WERI-Rb-1 (cell line): Measurements from ENCODE around the gene CCDC13.

Experiments
- DNase-seq: peaks from one replicate; pipeline ENCODE4 v3.0.0-alpha.2; 2020
- H3K27ac ChIP-seq: fragments of 250-450 bp; sonication (Bioruptor Pico); 2 replicates; pipeline ENCODE4 v1.5.1; 2020; ENCODE audit warnings: mild to moderate bottlenecking, moderate library complexity
- H3K27me3 ChIP-seq: fragments of 250-450 bp; sonication (Bioruptor Pico); 2 replicates; pipeline ENCODE4 v1.5.1; 2021; ENCODE audit warnings: mild to moderate bottlenecking, low read depth, moderate library complexity; ENCODE audit not compliant: insufficient read depth, severe bottlenecking
- H3K36me3 ChIP-seq: fragments of 250-450 bp; sonication (Bioruptor Pico); 2 replicates; pipeline ENCODE4 v1.5.1; 2020; ENCODE audit warnings: mild to moderate bottlenecking, moderate library complexity
- H3K4me3 ChIP-seq: 2 replicates; pipeline ENCODE4 v1.5.1; 2011; ENCODE audit warnings: low read depth, mild to moderate bottlenecking, control low read depth, low read length
- H3K9me3 ChIP-seq: fragments of 250-450 bp; sonication (Bioruptor Pico); 2 replicates; pipeline ENCODE4 v1.5.1; 2021; ENCODE audit warnings: mild to moderate bottlenecking, moderate library complexity; ENCODE audit not compliant: severe bottlenecking
- TF ChIP-seq, protein P1 (sequence below): IDR thresholded peaks from 2 replicates; pipeline ENCODE4 v1.5.1; 2011; ENCODE audit warnings: low read depth, mild to moderate bottlenecking, control low read depth, inconsistent platforms, low read length

Gene CCDC13

GRCh38 chr3:42756681-42757213 lies 16.3 kb downstream of the CCDC13 start:
- no peak overlapping the region for H3K27ac ChIP-seq
- no peak for DNase-seq
- TF ChIP-seq, protein P1, sequence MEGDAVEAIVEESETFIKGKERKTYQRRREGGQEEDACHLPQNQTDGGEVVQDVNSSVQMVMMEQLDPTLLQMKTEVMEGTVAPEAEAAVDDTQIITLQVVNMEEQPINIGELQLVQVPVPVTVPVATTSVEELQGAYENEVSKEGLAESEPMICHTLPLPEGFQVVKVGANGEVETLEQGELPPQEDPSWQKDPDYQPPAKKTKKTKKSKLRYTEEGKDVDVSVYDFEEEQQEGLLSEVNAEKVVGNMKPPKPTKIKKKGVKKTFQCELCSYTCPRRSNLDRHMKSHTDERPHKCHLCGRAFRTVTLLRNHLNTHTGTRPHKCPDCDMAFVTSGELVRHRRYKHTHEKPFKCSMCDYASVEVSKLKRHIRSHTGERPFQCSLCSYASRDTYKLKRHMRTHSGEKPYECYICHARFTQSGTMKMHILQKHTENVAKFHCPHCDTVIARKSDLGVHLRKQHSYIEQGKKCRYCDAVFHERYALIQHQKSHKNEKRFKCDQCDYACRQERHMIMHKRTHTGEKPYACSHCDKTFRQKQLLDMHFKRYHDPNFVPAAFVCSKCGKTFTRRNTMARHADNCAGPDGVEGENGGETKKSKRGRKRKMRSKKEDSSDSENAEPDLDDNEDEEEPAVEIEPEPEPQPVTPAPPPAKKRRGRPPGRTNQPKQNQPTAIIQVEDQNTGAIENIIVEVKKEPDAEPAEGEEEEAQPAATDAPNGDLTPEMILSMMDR: no peak
- no peaks in the 10 kb centered on the region for H3K9me3 ChIP-seq
- H3K27me3 ChIP-seq: no peaks in the 10 kb centered on the region
- H3K36me3 ChIP-seq: no peaks in the 10 kb centered on the region
- H3K4me3 ChIP-seq: no peak overlapping the region

DNA sequence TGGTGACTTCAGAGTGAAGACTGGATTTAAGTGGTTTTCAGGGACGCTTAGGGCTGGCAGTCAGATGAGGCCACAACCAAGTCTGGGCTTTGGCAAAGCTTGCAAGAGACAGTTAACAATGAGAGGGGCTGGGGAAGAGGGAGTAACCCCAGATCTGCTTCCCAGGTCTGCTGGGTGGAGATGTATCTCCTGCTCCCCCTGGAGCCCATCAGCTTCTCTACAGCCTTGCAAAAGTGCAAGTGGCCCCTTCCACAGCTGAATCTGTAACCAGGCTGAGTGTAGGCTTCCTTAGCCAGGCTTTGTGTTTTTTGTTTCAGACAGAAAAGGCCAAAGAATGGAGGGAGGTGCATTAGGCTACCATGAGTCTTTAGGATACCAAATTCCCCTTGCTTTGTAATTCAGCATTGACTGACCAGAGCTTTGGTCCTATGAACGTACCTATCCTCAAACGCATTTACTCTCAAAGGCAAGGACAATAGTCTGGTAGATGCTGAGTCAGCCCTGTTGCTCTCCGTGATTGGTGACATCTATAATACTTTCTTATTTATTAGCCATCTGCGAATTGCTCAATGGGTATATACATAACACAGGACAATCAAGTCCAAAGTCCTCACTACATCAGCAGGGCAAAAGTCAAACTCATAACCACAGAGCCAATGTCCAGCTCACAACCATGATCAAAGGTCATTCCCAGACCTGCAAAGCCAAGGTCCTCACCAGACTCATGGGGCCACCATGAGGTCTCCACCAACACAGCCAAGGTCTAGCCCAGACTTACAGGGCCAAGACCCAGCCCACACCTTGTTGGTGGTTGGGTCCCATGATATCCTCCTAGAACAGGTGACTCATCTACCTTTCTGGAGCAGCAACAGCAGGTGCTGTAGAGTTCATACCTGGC lies 17.1 kb downstream of the CCDC13 start:
- H3K27ac ChIP-seq: no peak overlapping the region
- TF ChIP-seq, protein P1: peak; percentile 90
- H3K36me3 ChIP-seq: no peaks in the 10 kb centered on the region
- H3K4me3 ChIP-seq: no peak overlapping the region
- peak; percentile 55 for DNase-seq
- no peaks in the 10 kb centered on the region for H3K27me3 ChIP-seq
- H3K9me3 ChIP-seq: no peaks in the 10 kb centered on the region

GRCh38 chr3:42753757-42754156 lies 19.3 kb downstream of the CCDC13 start:
- no peaks in the 10 kb centered on the region for H3K27me3 ChIP-seq
- H3K27ac ChIP-seq: no peak overlapping the region
- no peaks in the 10 kb centered on the region for H3K36me3 ChIP-seq
- TF ChIP-seq, protein P1: no peak
- H3K4me3 ChIP-seq: no peak overlapping the region
- DNase-seq: no peak
- no peaks in the 10 kb centered on the region for H3K9me3 ChIP-seq

DNA sequence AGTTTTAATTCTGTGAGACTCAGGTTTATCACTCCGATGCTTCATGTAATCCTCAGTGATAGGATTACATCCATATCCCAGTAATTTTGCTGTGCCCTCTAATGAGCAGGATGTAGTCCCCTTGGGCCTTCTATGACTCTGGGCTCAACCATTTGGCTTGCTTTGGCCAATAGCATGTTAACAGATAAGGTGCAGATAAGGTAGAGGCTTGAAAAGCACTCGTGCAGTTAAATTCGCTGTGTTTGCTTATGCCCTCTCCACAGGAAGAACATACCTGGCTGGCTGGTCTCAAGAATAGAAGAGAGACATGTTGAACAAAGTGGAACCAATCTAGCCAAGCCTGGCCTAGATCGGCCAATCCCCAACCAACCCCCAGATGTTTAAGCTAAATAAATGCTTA lies 20.1 kb downstream of the CCDC13 start:
- Histone ChIP-seq H3K9me3 (no peaks in the 10 kb centered on the region), H3K36me3 (no peaks in the 10 kb centered on the region), H3K27me3 (no peaks in the 10 kb centered on the region), H3K27ac (no peak overlapping the region), H3K4me3 (no peak overlapping the region)
- TF ChIP-seq, protein P1: no peak
- no peak for DNase-seq

GRCh38 chr3:42752441-42752840 lies 20.6 kb downstream of the CCDC13 start:
- no peaks in the 10 kb centered on the region for H3K27me3 ChIP-seq
- no peaks in the 10 kb centered on the region for H3K36me3 ChIP-seq
- H3K27ac ChIP-seq: no peak overlapping the region
- H3K4me3 ChIP-seq: no peak overlapping the region
- TF ChIP-seq, protein P1: no peak
- DNase-seq: no peak
- no peaks in the 10 kb centered on the region for H3K9me3 ChIP-seq
